ENCODE data around the gene TCF20. TPM values are rescaled to one million over a fixed set of nuclear protein-coding genes. Genes with fewer than 3 reads are reported as not detected.

TCF20 gene
- total and polyA plus RNA-seq, 2 donors (not counting 1 experiment from before 2014, with no cell fraction given), result 16.4 to 81.3 TPM

DNA sequence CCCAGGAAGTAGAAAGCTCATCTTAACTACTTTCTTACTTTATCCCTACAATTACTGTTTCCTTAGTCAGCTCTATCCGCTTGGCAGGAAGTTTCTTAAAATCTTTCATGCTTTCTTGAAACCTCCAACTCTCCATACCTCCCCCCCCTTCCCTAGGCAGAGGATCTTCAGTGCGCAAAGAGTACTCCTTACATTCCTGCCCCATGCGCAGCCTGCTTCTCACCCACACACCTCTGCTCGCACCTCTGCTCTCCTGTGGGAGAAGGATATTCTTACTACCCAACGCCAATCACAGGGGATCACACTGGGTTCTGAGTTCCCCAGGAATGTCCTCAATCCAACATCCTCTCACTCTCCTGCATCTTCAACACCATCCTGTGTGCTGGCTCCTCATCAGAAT, 12.3 kb downstream of the TCF20 start:
- peaks cover 100% of the 10 kb centered on the region for H3K79me2 ChIP-seq (ENCODE audit: control insufficient read depth, insufficient read depth, low read length)
- no peak overlapping the region for H3K4me2 ChIP-seq (replicated peaks; ENCODE audit: low read depth, low read length, poor library complexity, severe bottlenecking)
- ChIA-PET POLR2A (no interaction called here), CTCF (no interaction called here)
- H3K9ac ChIP-seq (ENCODE audit: low read length), result no peak overlapping the region
- Mint-ChIP-seq H3K4me1 (peaks cover 57% of the 10 kb centered on the region), H3K4me3 (no peak overlapping the region), H3K27ac (no peak overlapping the region), H3K9me3 (ENCODE audit: insufficient read depth) (no peaks in the 10 kb centered on the region), H3K27me3 (no peaks in the 10 kb centered on the region)
- no peaks in the 10 kb centered on the region for H3K9me3 ChIP-seq (ENCODE audit: control extremely low read depth in 1 of 3, control insufficient read depth in 2 of 3, insufficient read depth in 1 of 3, low read length in 2 of 3)
- H3K4me1 ChIP-seq (ENCODE audit: control insufficient read depth in 2 of 2, insufficient read depth in 2 of 2, low read length in 2 of 2), result peaks cover 15% of the 10 kb centered on the region in 2 donors
- H3K27me3 ChIP-seq (replicated peaks in 1 of 4; ENCODE audit: control extremely low read depth in 1 of 4, control insufficient read depth in 3 of 4, insufficient read depth in 4 of 4, low read length in 3 of 4), result no peaks in the 10 kb centered on the region
- no peak for DNase-seq
- H3K27ac ChIP-seq (ENCODE audit: low read length in 2 of 2), result no peak overlapping the region
- intact Hi-C loops (cut with micrococcal nuclease), result no loop called here
- no peaks in the 10 kb centered on the region for H3K36me3 ChIP-seq (replicated peaks in 1 of 2; ENCODE audit: control extremely low read depth in 1 of 2, control insufficient read depth in 1 of 2, extremely low read depth in 1 of 2, insufficient read depth in 2 of 2, low read length in 1 of 2)
- no peak for ATAC-seq (ENCODE audit: low read depth)
- no peak overlapping the region for H2AFZ ChIP-seq (ENCODE audit: insufficient read depth, low read depth, low read length, poor library complexity, severe bottlenecking)
- no peak for TF ChIP-seq EZH2 (IDR thresholded peaks at IDR 0.05; ENCODE audit: borderline replicate concordance, insufficient read depth, low read depth, low read length, poor library complexity, severe bottlenecking)
- TF ChIP-seq, protein P1, sequence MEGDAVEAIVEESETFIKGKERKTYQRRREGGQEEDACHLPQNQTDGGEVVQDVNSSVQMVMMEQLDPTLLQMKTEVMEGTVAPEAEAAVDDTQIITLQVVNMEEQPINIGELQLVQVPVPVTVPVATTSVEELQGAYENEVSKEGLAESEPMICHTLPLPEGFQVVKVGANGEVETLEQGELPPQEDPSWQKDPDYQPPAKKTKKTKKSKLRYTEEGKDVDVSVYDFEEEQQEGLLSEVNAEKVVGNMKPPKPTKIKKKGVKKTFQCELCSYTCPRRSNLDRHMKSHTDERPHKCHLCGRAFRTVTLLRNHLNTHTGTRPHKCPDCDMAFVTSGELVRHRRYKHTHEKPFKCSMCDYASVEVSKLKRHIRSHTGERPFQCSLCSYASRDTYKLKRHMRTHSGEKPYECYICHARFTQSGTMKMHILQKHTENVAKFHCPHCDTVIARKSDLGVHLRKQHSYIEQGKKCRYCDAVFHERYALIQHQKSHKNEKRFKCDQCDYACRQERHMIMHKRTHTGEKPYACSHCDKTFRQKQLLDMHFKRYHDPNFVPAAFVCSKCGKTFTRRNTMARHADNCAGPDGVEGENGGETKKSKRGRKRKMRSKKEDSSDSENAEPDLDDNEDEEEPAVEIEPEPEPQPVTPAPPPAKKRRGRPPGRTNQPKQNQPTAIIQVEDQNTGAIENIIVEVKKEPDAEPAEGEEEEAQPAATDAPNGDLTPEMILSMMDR (IDR thresholded peaks at IDR 0.05), result no peak
- 100% methylated on average over 4 of the region's 5 CpGs for WGBS (ENCODE audit: insufficient coverage)
- H4K20me1 ChIP-seq (ENCODE audit: control insufficient read depth, insufficient read depth, low read length, poor library complexity, severe bottlenecking), result peaks cover 99% of the 10 kb centered on the region
- H3K4me3 ChIP-seq (ENCODE audit: control extremely low read depth in 1 of 5, extremely low read depth in 1 of 5, insufficient read depth in 1 of 5, low read depth in 2 of 5, low read length in 4 of 5), result no peak overlapping the region

DNA sequence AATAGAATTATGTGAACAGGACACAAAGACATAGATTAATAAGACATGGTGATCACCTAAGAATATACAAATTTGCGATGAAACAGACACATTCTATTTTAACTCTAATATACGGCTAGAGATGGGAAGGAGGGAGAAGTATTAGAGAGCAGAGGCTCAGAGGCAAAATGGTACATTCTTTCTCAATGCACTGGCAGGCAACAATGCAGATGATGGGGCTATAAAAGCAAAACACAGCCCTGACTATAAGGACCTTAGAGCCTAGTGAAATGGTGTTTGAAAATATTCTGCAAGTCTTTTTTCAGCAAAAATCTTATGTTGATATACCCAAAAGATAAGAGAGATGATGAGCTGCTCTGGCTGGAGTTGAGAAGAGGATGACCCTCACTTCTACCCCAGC, 13.1 kb downstream of the TCF20 start:
- intact Hi-C loops (cut with micrococcal nuclease), result no loop called here
- no peak for TF ChIP-seq EZH2 (IDR thresholded peaks at IDR 0.05; ENCODE audit: borderline replicate concordance, insufficient read depth, low read depth, low read length, poor library complexity, severe bottlenecking)
- TF ChIP-seq, protein P1 (IDR thresholded peaks at IDR 0.05), result no peak
- Histone ChIP-seq H4K20me1 (ENCODE audit: control insufficient read depth, insufficient read depth, low read length, poor library complexity, severe bottlenecking) (peaks cover 98% of the 10 kb centered on the region), H3K9ac (ENCODE audit: low read length) (no peak overlapping the region), H3K9me3 (ENCODE audit: control extremely low read depth in 1 of 3, control insufficient read depth in 2 of 3, insufficient read depth in 1 of 3, low read length in 2 of 3) (no peaks in the 10 kb centered on the region), H3K79me2 (ENCODE audit: control insufficient read depth, insufficient read depth, low read length) (peaks cover 99% of the 10 kb centered on the region), H3K27me3 (replicated peaks in 1 of 4; ENCODE audit: control extremely low read depth in 1 of 4, control insufficient read depth in 3 of 4, insufficient read depth in 4 of 4, low read length in 3 of 4) (no peaks in the 10 kb centered on the region), H2AFZ (ENCODE audit: insufficient read depth, low read depth, low read length, poor library complexity, severe bottlenecking) (no peak overlapping the region), H3K36me3 (replicated peaks in 1 of 2; ENCODE audit: control extremely low read depth in 1 of 2, control insufficient read depth in 1 of 2, extremely low read depth in 1 of 2, insufficient read depth in 2 of 2, low read length in 1 of 2) (no peaks in the 10 kb centered on the region), H3K4me3 (ENCODE audit: control extremely low read depth in 1 of 5, extremely low read depth in 1 of 5, insufficient read depth in 1 of 5, low read depth in 2 of 5, low read length in 4 of 5) (no peak overlapping the region), H3K27ac (ENCODE audit: low read length in 2 of 2) (no peak overlapping the region), H3K4me2 (replicated peaks; ENCODE audit: low read depth, low read length, poor library complexity, severe bottlenecking) (no peak overlapping the region), H3K4me1 (ENCODE audit: control insufficient read depth in 2 of 2, insufficient read depth in 2 of 2, low read length in 2 of 2) (peaks cover 8% of the 10 kb centered on the region in 2 donors)
- ATAC-seq (ENCODE audit: low read depth) (no peak), DNase-seq (no peak)
- no CpG with 5 or more reads among the region's 2 CpGs for WGBS (ENCODE audit: insufficient coverage)
- Mint-ChIP-seq H3K27ac (no peak overlapping the region), H3K9me3 (ENCODE audit: insufficient read depth) (no peaks in the 10 kb centered on the region), H3K4me1 (peaks cover 52% of the 10 kb centered on the region), H3K4me3 (no peak overlapping the region), H3K27me3 (no peaks in the 10 kb centered on the region)
- ChIA-PET POLR2A (no interaction called here), CTCF (interaction anchor here (0.6 kb wide), 1 partner anchor 1336 kb away, joined by 6 read pairs; no protein-coding TSS in a partner anchor)

Data from B cell (primary cell).